Endothelial cell (in vitro differentiated cells): ENCODE data around the gene ATP2C2. TPM values are rescaled to one million over a fixed set of nuclear protein-coding genes. Genes with fewer than 3 reads are reported as not detected.

Source experiments
- DNase-seq: peaks from one replicate; pipeline ENCODE4 v3.0.0; 2021; ENCODE audit warnings: low spot score
- H3K27ac Mint-ChIP-seq: one replicate; pipeline ENCODE4 v1.8.0; 2021; ENCODE audit warnings: mixed read lengths, inconsistent platforms; ENCODE audit not compliant: unreplicated experiment
- H3K27me3 Mint-ChIP-seq: one replicate; pipeline ENCODE4 v1.8.0; 2021; ENCODE audit warnings: mild to moderate bottlenecking, moderate library complexity, mixed read lengths, inconsistent platforms; ENCODE audit not compliant: unreplicated experiment
- H3K36me3 Mint-ChIP-seq: one replicate; pipeline ENCODE4 v1.8.0; 2021; ENCODE audit warnings: mild to moderate bottlenecking, low read depth, mixed read lengths, inconsistent platforms; ENCODE audit not compliant: unreplicated experiment
- H3K4me1 Mint-ChIP-seq: one replicate; pipeline ENCODE4 v1.8.0; 2021; ENCODE audit warnings: mild to moderate bottlenecking, mixed read lengths, inconsistent platforms; ENCODE audit not compliant: unreplicated experiment
- H3K4me3 Mint-ChIP-seq: one replicate; pipeline ENCODE4 v1.8.0; 2021; ENCODE audit warnings: mild to moderate bottlenecking, mixed read lengths, inconsistent platforms; ENCODE audit not compliant: unreplicated experiment
- H3K9me3 Mint-ChIP-seq: one replicate; pipeline ENCODE4 v1.8.0; 2021; ENCODE audit warnings: mixed read lengths, inconsistent platforms; ENCODE audit not compliant: unreplicated experiment
- CTCF ChIP-seq: fragments of 200-600 bp; sonication (generic); IDR thresholded peaks from one replicate; pipeline ENCODE4 v1.5.0; 2021; ENCODE audit warnings: antibody characterized with exemption; ENCODE audit not compliant: unreplicated experiment
- total RNA-seq: library from RNA; stranded (reverse); fragmentation: NEBNext Ultra II Directional; extraction: Animal tissue kit (Norgen Biotek cat#: 25700); gene quantifications from one replicate; pipeline ENCODE4 v1.2.1, GENCODE V29; 2021; ENCODE audit not compliant: unreplicated experiment

The ATP2C2 gene
- total RNA-seq, 1 donor from 2014 or later, result 2.7 TPM

GRCh38 chr16:84446084-84446483 lies 77.7 kb downstream of the ATP2C2 start:
- Mint-ChIP-seq H3K27me3 (peaks cover 2% of the 10 kb centered on the region), H3K9me3 (no peaks in the 10 kb centered on the region), H3K4me3 (no peak overlapping the region), H3K27ac (no peak overlapping the region), H3K36me3 (no peaks in the 10 kb centered on the region), H3K4me1 (peaks cover 11% of the 10 kb centered on the region)
- no peak for DNase-seq
- TF ChIP-seq CTCF, result no peak

GRCh38 chr16:84446596-84447392 lies 78.5 kb downstream of the ATP2C2 start:
- Mint-ChIP-seq H3K27me3 (peaks cover 2% of the 10 kb centered on the region), H3K4me1 (peaks cover 11% of the 10 kb centered on the region), H3K4me3 (no peak overlapping the region), H3K9me3 (no peaks in the 10 kb centered on the region), H3K27ac (no peak overlapping the region), H3K36me3 (no peaks in the 10 kb centered on the region)
- no peak for TF ChIP-seq CTCF
- DNase-seq, result no peak

GRCh38 chr16:84448444-84448843 lies 80.1 kb downstream of the ATP2C2 start:
- no peak for TF ChIP-seq CTCF
- no peaks in the 10 kb centered on the region for H3K36me3 Mint-ChIP-seq
- H3K27me3 Mint-ChIP-seq, result peaks cover 5% of the 10 kb centered on the region
- H3K9me3 Mint-ChIP-seq, result no peaks in the 10 kb centered on the region
- H3K27ac Mint-ChIP-seq, result no peak overlapping the region
- peaks cover 3% of the 10 kb centered on the region for H3K4me1 Mint-ChIP-seq
- DNase-seq, result no peak
- H3K4me3 Mint-ChIP-seq, result no peak overlapping the region

GRCh38 chr16:84449156-84450140 lies 81.1 kb downstream of the ATP2C2 start:
- H3K27me3 Mint-ChIP-seq, result peaks cover 5% of the 10 kb centered on the region
- H3K27ac Mint-ChIP-seq, result no peak overlapping the region
- DNase-seq, result no peak

More at GRCh38 chr16:84449156-84450140, 81.1 kb downstream of the ATP2C2 start:
- no peaks in the 10 kb centered on the region for H3K9me3 Mint-ChIP-seq
- H3K4me3 Mint-ChIP-seq, result no peak overlapping the region
- H3K4me1 Mint-ChIP-seq, result no peaks in the 10 kb centered on the region
- no peak for TF ChIP-seq CTCF
- H3K36me3 Mint-ChIP-seq, result no peaks in the 10 kb centered on the region
